ENCODE results near the gene TTLL1. TPM values are rescaled to one million over a fixed set of nuclear protein-coding genes. Genes with fewer than 3 reads are reported as not detected.

The TTLL1 gene
- total RNA-seq, 1 experiment from 2014 or later = 4.3 TPM

- Histone ChIP-seq H4K20me1 (ENCODE audit: insufficient read depth) (no peaks in the 10 kb centered on the region), H3K4me1 (ENCODE audit: control insufficient read depth in 1 of 2, insufficient read depth in 2 of 2, low read length in 2 of 2) (peaks cover 11 to 25% of the 10 kb centered on the region in 2 experiments), H3K27ac (ENCODE audit: low read depth, low read length) (no peak overlapping the region), H3K4me3 (replicated peaks in 1 of 2; ENCODE audit: low read depth in 1 of 2, low read length in 2 of 2) (no peak overlapping the region), H3K36me3 (ENCODE audit: control insufficient read depth in 1 of 2, insufficient read depth in 2 of 2, low read length in 2 of 2) (no peaks in the 10 kb centered on the region), H3K9me3 (ENCODE audit: control insufficient read depth in 1 of 2, insufficient read depth in 1 of 2, low read depth in 1 of 2, low read length in 2 of 2) (no peaks in the 10 kb centered on the region), H3K9me2 (ENCODE audit: insufficient read depth) (no peaks in the 10 kb centered on the region), H3K4me2 (ENCODE audit: low read length) (no peak overlapping the region), H3K9ac (ENCODE audit: low read length) (no peak overlapping the region), H3K27me3 (ENCODE audit: insufficient read depth, low read length) (no peaks in the 10 kb centered on the region), H2AFZ (ENCODE audit: low read depth, low read length, poor library complexity, severe bottlenecking) (no peak overlapping the region), H3K79me2 (ENCODE audit: insufficient read depth, low read length) (peaks cover 33% of the 10 kb centered on the region)
- POLR2A ChIA-PET = interaction anchor here (5.4 kb wide), 1 partner anchor 13 kb away, joined by 28 read pairs; no protein-coding TSS in a partner anchor
- RAD21 ChIA-PET (ENCODE audit: low non-redundant PET in 1 of 2, low total read pairs in 2 of 2, uncharacterized antibody in 2 of 2, unreplicated experiment in 2 of 2) = no interaction called here
- ATAC-seq (no peak), DNase-seq (ENCODE audit: low read depth, low spot score) (no peak)
- no TSS peak for BruUV-seq (replicated peaks)
- intact Hi-C loops (cut with micrococcal nuclease) = no loop called here
- TF ChIP-seq ATF3 (IDR thresholded peaks at IDR 0.05) = no peak
- CTCF ChIA-PET = interaction anchor here (1.2 kb wide), 1 partner anchor 23 kb away, joined by 3 read pairs; no protein-coding TSS in a partner anchor
Measured at GRCh38 chr22:43113526-43114251, 24.5 kb upstream of the TTLL1 start.

- no peak for TF ChIP-seq ZBTB33 (IDR thresholded peaks at IDR 0.05; ENCODE audit: extremely low read depth, insufficient replicate concordance, low read length)
- TF ChIP-seq EGR1 (IDR thresholded peaks at IDR 0.05; ENCODE audit: low read depth) = peak; percentile 66
- TF ChIP-seq TCF7L2 (IDR thresholded peaks at IDR 0.05; ENCODE audit: borderline replicate concordance, extremely low read depth, insufficient read depth, insufficient read length) = no peak
- peak; percentile 47 for TF ChIP-seq YY1 (IDR thresholded peaks at IDR 0.05; ENCODE audit: extremely low read depth, insufficient replicate concordance, low read depth, low read length)
- TF ChIP-seq MAX (IDR thresholded peaks at IDR 0.05) = peak; percentile 80
- peak; percentile 53; the same call in 1 of the 2 replicates for TF ChIP-seq ZFX (IDR thresholded peaks at IDR 0.05)
- peak; percentile 59 for TF ChIP-seq SP1 (IDR thresholded peaks at IDR 0.05; ENCODE audit: low read depth)
- TF ChIP-seq RAD21 (IDR thresholded peaks at IDR 0.05; ENCODE audit: low read depth) = peak; percentile 11; the same call in 1 of the 2 replicates
- ATAC-seq (peak; percentile 80), DNase-seq (ENCODE audit: low read depth, low spot score) (no peak)
- BruUV-seq (replicated peaks) = no TSS peak
- H3K4me1 ChIP-seq (ENCODE audit: control insufficient read depth in 1 of 2, insufficient read depth in 2 of 2, low read length in 2 of 2) = peaks cover 8 to 18% of the 10 kb centered on the region in 2 experiments
- H3K27me3 ChIP-seq (ENCODE audit: insufficient read depth, low read length) = no peaks in the 10 kb centered on the region
- peak overlapping the region; percentile 97 for H3K4me2 ChIP-seq (ENCODE audit: low read length)
- RAD21 ChIA-PET (ENCODE audit: low non-redundant PET in 1 of 2, low total read pairs in 2 of 2, uncharacterized antibody in 2 of 2, unreplicated experiment in 2 of 2) = interaction anchor here in 1 of 2 experiments (0.7 kb wide), 1 partner anchor 35 kb away, joined by 4 read pairs; no protein-coding TSS in a partner anchor
- peak overlapping the region; percentile 74; the same call in 1 of the 2 replicates for H3K27ac ChIP-seq (ENCODE audit: low read depth, low read length)
- H3K9me2 ChIP-seq (ENCODE audit: insufficient read depth) = no peaks in the 10 kb centered on the region
- H4K20me1 ChIP-seq (ENCODE audit: insufficient read depth) = no peaks in the 10 kb centered on the region
- H3K4me3 ChIP-seq (replicated peaks in 1 of 2; ENCODE audit: low read depth in 1 of 2, low read length in 2 of 2) = peak overlapping the region; percentile 65 to 83
- no peaks in the 10 kb centered on the region for H3K9me3 ChIP-seq (ENCODE audit: control insufficient read depth in 1 of 2, insufficient read depth in 1 of 2, low read depth in 1 of 2, low read length in 2 of 2)
- H3K9ac ChIP-seq (ENCODE audit: low read length) = peak overlapping the region; percentile 76
- CTCF ChIA-PET = no interaction called here
- H2AFZ ChIP-seq (ENCODE audit: low read depth, low read length, poor library complexity, severe bottlenecking) = no peak overlapping the region
- peaks cover 24% of the 10 kb centered on the region; the same call in 1 of the 2 replicates for H3K79me2 ChIP-seq (ENCODE audit: insufficient read depth, low read length)
- H3K36me3 ChIP-seq (ENCODE audit: control insufficient read depth in 1 of 2, insufficient read depth in 2 of 2, low read length in 2 of 2) = no peaks in the 10 kb centered on the region
- POLR2A ChIA-PET = interaction anchor here (1.5 to 5.4 kb wide), 3 partner anchors 10 to 497 kb away, joined by 5 to 28 read pairs (median 8); partner anchors contain the start of gene POLDIP3
- intact Hi-C loops (cut with micrococcal nuclease) = no loop called here
Measured at GRCh38 chr22:43110927-43111623, 21.9 kb upstream of the TTLL1 start.
